IPS-NIHi7 (cell line): ENCODE measurements around the gene TREM2.
"Not testable (repeated sequence)": the region's sequence is repeated elsewhere in the genome, so short reads cannot be mapped to it uniquely, and the experiment has no call there.

Source experiments
- DNase-seq: peaks from one replicate; pipeline ENCODE4 v3.0.0; 2012; ENCODE audit warnings: mixed read lengths; ENCODE audit errors: extremely low spot score

TREM2 gene

DNA sequence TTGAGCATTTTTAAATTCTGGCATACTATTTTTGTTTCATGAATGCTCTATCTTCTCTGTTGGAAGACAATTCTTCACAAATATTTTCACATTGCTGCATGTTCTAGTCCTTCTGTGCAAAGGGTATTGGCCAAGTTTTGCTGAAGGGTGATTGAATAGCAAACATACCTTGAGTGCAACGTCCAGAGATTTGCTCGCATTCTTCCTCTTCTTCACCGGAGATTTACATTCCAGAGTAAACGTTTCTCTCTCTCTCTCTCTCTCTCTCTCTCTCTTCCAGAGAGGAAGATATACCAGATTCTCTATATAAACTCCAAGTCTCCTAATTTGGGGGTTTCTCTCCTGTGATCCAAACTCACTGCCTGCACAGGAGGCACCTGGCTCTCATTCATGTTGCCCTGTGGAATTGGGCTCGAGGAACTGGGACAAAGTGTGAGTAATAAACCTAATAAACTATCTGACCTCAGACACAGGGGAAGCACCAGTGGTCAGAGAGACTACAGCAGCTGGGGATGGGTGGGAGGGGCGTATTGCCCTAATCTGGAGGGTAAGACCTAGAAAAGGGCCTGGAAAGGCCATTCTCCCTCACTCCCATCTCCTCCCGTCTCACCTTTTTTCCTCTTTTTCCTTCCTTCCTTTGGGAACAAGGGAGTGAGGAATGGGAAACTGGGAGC, 7.6 kb downstream of the TREM2 start:
- DNase-seq = no peak

DNA sequence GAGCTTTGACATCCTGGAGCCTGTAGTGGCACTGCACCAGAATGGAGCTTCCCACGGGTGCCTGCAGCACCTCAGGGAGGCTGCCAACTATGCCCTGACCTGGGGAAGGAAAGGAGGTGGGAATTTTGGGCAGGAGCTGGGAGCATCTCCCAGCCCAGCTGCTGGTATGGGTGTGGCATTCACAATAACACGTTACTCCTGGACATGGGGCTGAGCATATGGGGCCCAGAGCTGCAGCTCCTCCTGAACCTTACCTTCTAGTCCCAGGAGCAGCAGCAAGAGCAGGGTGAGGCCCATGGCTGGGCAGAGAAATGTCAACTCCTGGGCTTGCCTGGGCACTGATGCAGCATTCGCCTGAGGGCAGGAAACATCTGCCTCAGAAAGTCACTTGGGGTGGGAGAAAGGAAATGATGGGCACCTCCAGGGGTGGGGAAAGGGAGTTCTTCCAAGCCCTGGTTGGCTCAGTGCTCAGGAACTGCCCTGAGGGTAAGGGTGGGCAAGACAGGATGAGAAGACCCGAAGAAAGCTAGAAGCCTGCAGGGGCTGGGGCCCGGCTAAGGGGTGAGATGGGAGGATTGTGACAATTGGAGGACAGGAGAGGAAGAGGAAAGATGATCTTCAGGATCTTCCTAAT, 8.8 kb downstream of the TREM2 start, which contains the start of gene TREML1:
Gene TREML1, minus strand, starts transcription at position 356 of the 634 bp plus-strand sequence. Its CDS starts 59 bp downstream, at position 297.
- no peak for DNase-seq

- no peak for DNase-seq
These were observed 9.5 kb downstream of the TREM2 start for GRCh38 chr6:41153451-41153850.

- no peak for DNase-seq
These were observed 12.2 kb downstream of the TREM2 start for GRCh38 chr6:41150671-41151070.

GRCh38 chr6:41147917-41148316, 15.0 kb downstream of the TREM2 start:
- no peak for DNase-seq

- DNase-seq = no peak
These were observed 26.0 kb downstream of the TREM2 start for GRCh38 chr6:41136911-41137310.

- peak; percentile 32 for DNase-seq
These were observed 27.7 kb downstream of the TREM2 start for GRCh38 chr6:41135062-41135832.

DNA sequence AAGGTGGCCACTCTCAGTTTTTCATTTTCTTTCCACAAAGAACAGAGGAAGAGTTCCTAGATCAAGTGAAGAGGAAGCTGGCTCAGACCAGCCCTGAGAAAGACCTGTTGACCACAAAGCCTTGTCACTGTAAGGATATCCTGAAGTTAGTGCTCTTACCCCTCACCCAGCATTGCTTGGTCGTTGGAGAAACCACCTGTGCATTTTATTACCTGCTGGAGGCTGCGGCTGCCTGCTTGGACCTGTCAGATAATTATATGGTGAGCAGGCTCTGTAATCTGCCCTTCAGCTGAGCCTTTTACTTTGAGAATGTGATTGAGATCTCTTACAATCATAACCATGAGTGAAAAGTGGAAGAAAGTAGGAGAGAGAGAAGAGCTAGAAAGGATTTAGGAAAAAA, 30.7 kb downstream of the TREM2 start:
- no peak for DNase-seq

DNA sequence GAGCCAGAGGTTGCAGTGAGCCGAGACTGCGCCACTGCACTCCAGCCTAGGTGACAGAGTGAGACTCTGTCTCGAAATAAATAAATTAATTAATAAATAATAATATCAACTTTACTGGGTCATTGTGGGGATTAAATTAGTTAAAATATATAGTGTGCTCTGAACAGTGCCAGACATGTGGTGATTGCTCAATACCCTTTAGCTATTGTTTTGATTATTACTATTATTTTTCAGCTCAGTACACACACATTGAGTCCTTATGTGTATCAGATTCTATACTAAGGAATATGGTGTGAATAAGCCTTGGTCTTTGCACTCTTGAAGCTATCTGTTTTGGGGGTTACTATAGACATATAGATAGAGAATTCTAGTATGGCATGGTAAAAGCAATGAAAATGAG, 37.6 kb downstream of the TREM2 start:
- DNase-seq = no peak

DNA sequence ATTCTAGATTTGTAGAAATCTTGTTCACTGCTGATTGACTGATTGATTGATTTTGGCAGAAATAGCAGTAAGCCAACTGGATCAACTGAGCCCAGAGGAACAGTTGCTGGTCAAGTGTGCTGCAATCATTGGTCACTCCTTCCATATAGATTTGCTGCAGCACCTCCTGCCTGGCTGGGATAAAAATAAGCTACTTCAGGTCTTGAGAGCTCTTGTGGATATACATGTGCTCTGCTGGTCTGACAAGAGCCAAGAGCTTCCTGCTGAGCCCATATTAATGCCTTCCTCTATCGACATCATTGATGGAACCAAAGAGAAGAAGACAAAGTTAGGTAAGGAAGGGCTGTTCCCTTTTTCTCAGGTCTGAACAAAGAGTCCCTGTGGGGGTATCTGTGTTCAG, 40.0 kb downstream of the TREM2 start:
- no peak for DNase-seq

DNA sequence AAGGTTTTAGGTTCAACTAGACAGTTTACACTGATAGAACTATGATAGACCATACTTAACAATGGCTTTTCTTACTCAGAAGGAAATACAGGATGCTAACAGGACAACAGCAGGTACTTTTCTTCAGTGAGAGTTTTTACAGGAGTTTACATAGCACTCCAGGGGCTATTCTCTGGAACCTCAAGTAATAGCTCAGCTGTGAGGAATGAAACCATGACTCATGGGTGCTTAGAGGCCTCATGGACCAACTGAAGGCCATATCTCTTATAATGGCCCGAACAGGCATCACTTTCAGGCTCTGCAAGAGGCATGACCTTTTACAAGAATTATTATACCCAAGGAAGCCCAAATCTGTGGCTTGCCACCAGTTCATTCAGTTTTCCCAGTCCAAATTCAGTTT, 40.5 kb downstream of the TREM2 start:
- no peak for DNase-seq

GRCh38 chr6:41120058-41120457, 42.9 kb downstream of the TREM2 start:
- DNase-seq = no peak

GRCh38 chr6:41119508-41119907, 43.4 kb downstream of the TREM2 start:
- DNase-seq = no peak

DNA sequence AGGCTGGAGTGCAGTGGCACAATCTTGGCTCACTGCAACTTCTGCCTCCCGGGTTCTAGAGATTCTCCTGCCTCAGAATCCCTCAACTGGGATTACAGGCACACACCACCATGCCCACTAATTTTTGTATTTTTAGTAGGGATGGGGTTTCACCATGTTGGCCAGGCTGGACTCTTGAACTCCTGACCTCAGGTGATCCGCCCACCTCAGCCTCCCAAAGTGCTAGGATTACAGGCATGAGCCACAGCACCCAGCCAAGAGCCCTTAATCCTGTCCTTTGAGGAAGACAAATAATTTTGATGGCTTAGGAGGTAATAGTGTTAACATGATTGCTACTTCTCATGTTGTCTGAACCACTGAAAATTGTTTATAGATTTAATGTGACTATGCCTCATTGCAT, 47.9 kb downstream of the TREM2 start:
- DNase-seq = not testable (repeated sequence)

DNA sequence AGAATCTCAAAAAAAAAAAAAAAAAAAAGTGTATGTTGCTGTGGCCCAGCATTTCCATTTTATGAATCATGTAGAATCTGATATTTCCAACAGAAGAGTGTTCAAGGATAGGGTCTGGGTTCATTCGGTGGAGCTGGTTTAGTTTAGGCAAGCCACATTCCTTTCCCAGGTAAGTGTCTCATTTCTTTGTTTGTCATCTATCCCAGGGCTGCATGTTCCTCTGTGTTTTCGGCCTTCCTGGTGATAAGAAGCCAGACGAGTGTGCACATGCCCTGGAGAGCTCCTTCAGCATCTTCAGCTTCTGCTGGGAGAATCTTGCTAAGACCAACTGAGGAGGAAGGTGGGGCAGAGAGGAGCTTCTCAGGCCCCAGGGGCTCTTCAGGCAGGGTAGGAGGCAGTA, 51.9 kb downstream of the TREM2 start:
- no peak for DNase-seq
